Endodermal cell (in vitro differentiated cells): ENCODE data around the gene ZSCAN26. TPM values are rescaled to one million over a fixed set of nuclear protein-coding genes. Genes with fewer than 3 reads are reported as not detected.
"Not testable (repeated sequence)": the region's sequence is repeated elsewhere in the genome, so short reads cannot be mapped to it uniquely, and the experiment has no call there.

Experiments
- DNase-seq: peaks from one replicate; pipeline ENCODE4 v3.0.0-alpha.2; 2017
- H3K27ac ChIP-seq: 2 replicates; pipeline ENCODE4 v1.5.1; 2013; ENCODE audit warnings: mild to moderate bottlenecking, low read depth, low read length, moderate library complexity
- H3K27me3 ChIP-seq: 2 replicates; pipeline ENCODE4 v1.6.1; 2013; ENCODE audit warnings: mild to moderate bottlenecking, low read length, moderate library complexity; ENCODE audit not compliant: insufficient read depth, control insufficient read depth, poor library complexity, severe bottlenecking
- H3K36me3 ChIP-seq: 2 replicates; pipeline ENCODE4 v1.7.0; 2013; ENCODE audit warnings: mild to moderate bottlenecking, low read length, moderate library complexity; ENCODE audit not compliant: control insufficient read depth, insufficient read depth
- H3K4me1 ChIP-seq: one replicate; pipeline ENCODE4 v1.7.0; 2013; ENCODE audit warnings: low read length; ENCODE audit not compliant: control insufficient read depth, insufficient read depth
- H3K4me3 ChIP-seq: 2 replicates; pipeline ENCODE4 v1.5.1; 2013; ENCODE audit warnings: mild to moderate bottlenecking, low read length, moderate library complexity
- H3K9ac ChIP-seq: 2 replicates; pipeline ENCODE4 v1.6.1; 2013; ENCODE audit warnings: mild to moderate bottlenecking, low read length, moderate library complexity; ENCODE audit not compliant: poor library complexity, severe bottlenecking; ENCODE audit errors: extremely low read depth
- H3K9me3 ChIP-seq: 2 replicates; pipeline ENCODE4 v1.6.1; 2013; ENCODE audit warnings: mild to moderate bottlenecking, low read length, moderate library complexity; ENCODE audit not compliant: control insufficient read depth
- H3K27ac Mint-ChIP-seq: 2 replicates; pipeline ENCODE4 v1.8.0; 2020; ENCODE audit warnings: mixed read lengths
- H3K27me3 Mint-ChIP-seq: 2 replicates; pipeline ENCODE4 v1.8.0; 2021; ENCODE audit warnings: mild to moderate bottlenecking, mixed read lengths; ENCODE audit not compliant: insufficient read depth
- H3K36me3 Mint-ChIP-seq: 2 replicates; pipeline ENCODE4 v1.8.0; 2020; ENCODE audit warnings: low read depth, mixed read lengths
- H3K4me1 Mint-ChIP-seq: 2 replicates; pipeline ENCODE4 v1.8.0; 2020; ENCODE audit warnings: mixed read lengths
- H3K4me3 Mint-ChIP-seq: 2 replicates; pipeline ENCODE4 v1.8.0; 2020; ENCODE audit warnings: mild to moderate bottlenecking, moderate library complexity, mixed read lengths
- H3K9me3 Mint-ChIP-seq: 2 replicates; pipeline ENCODE4 v1.8.0; 2020; ENCODE audit warnings: mild to moderate bottlenecking, mixed read lengths
- WGBS, 2 experiments: methylation state at CpG; one replicate each; pipeline versions ENCODE4 v1.1.5 to v1.1.7; 2013; ENCODE audit warnings: missing lambda C conversion rate in 2 of 2, mixed read lengths in 1 of 2; ENCODE audit not compliant: insufficient coverage in 1 of 2, insufficient read length in 1 of 2; 5-methylcytosine and 5-hydroxymethylcytosine counted together
- total RNA-seq, 2 donors: library from RNA; stranded (reverse); fragmentation: NEBNext Ultra II Directional in 1 of 2; extraction: Animal tissue kit (Norgen Biotek cat#: 25700) in 1 of 2; gene quantifications; 2 replicates in 1 of 2; 3 replicates in 1 of 2; pipeline ENCODE4 v1.2.1, GENCODE V29; 2021
- TF ChIP-seq, protein P1 (sequence below): fragments of 200-600 bp; sonication (generic); conservative IDR thresholded peaks from 2 replicates; pipeline ENCODE4 v1.5.0; 2021; ENCODE audit warnings: antibody characterized with exemption, mild to moderate bottlenecking

The ZSCAN26 gene
- total RNA-seq, 2 donors from 2014 or later, result 10.9 to 18.9 TPM

- Mint-ChIP-seq H3K27ac (peak overlapping the region; percentile 35), H3K9me3 (peaks cover 5% of the 10 kb centered on the region), H3K36me3 (peaks cover 10% of the 10 kb centered on the region), H3K27me3 (peaks cover 4% of the 10 kb centered on the region), H3K4me1 (peaks cover 23% of the 10 kb centered on the region), H3K4me3 (no peak overlapping the region)
- Histone ChIP-seq H3K36me3 (no peaks in the 10 kb centered on the region), H3K4me1 (no peaks in the 10 kb centered on the region), H3K9ac (peak overlapping the region; percentile 2), H3K4me3 (no peak overlapping the region), H3K27ac (no peak overlapping the region), H3K27me3 (no peaks in the 10 kb centered on the region), H3K9me3 (peaks cover 10% of the 10 kb centered on the region)
- DNase-seq, result no peak
- TF ChIP-seq, protein P1, sequence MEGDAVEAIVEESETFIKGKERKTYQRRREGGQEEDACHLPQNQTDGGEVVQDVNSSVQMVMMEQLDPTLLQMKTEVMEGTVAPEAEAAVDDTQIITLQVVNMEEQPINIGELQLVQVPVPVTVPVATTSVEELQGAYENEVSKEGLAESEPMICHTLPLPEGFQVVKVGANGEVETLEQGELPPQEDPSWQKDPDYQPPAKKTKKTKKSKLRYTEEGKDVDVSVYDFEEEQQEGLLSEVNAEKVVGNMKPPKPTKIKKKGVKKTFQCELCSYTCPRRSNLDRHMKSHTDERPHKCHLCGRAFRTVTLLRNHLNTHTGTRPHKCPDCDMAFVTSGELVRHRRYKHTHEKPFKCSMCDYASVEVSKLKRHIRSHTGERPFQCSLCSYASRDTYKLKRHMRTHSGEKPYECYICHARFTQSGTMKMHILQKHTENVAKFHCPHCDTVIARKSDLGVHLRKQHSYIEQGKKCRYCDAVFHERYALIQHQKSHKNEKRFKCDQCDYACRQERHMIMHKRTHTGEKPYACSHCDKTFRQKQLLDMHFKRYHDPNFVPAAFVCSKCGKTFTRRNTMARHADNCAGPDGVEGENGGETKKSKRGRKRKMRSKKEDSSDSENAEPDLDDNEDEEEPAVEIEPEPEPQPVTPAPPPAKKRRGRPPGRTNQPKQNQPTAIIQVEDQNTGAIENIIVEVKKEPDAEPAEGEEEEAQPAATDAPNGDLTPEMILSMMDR, result no peak
- WGBS, 2 experiments, result 87 to 90% methylated on average over 6 to 9 of the region's 9 CpGs
These were observed 44.3 kb downstream of the ZSCAN26 start for GRCh38 chr6:28311139-28311823.

GRCh38 chr6:28312939-28313338 is 46.0 kb downstream of the ZSCAN26 start:
- H3K36me3 Mint-ChIP-seq, result peaks cover 2% of the 10 kb centered on the region
- Histone ChIP-seq H3K9ac (no peak overlapping the region), H3K4me1 (no peaks in the 10 kb centered on the region), H3K9me3 (peaks cover 8% of the 10 kb centered on the region), H3K4me3 (no peak overlapping the region), H3K27me3 (no peaks in the 10 kb centered on the region), H3K27ac (no peak overlapping the region), H3K36me3 (no peaks in the 10 kb centered on the region)
- no peak overlapping the region for H3K4me3 Mint-ChIP-seq
- H3K4me1 Mint-ChIP-seq, result peaks cover 23% of the 10 kb centered on the region
- DNase-seq, result peak; percentile 54
- 92 to 95% methylated on average over 22 to 23 of the region's 23 CpGs for WGBS, 2 experiments
- peaks cover 3% of the 10 kb centered on the region for H3K9me3 Mint-ChIP-seq
- TF ChIP-seq, protein P1, result no peak
- peaks cover 4% of the 10 kb centered on the region for H3K27me3 Mint-ChIP-seq
- no peak overlapping the region for H3K27ac Mint-ChIP-seq

GRCh38 chr6:28315628-28316027 is 48.7 kb downstream of the ZSCAN26 start:
- no peaks in the 10 kb centered on the region for H3K36me3 ChIP-seq
- Mint-ChIP-seq H3K27ac (no peak overlapping the region), H3K27me3 (peaks cover 4% of the 10 kb centered on the region), H3K36me3 (peaks cover 2% of the 10 kb centered on the region), H3K4me3 (no peak overlapping the region), H3K9me3 (peaks cover 8% of the 10 kb centered on the region), H3K4me1 (peaks cover 8% of the 10 kb centered on the region)
- H3K27ac ChIP-seq, result no peak overlapping the region
- no peak overlapping the region for H3K9ac ChIP-seq
- no peaks in the 10 kb centered on the region for H3K4me1 ChIP-seq
- TF ChIP-seq, protein P1, result no peak
- no peaks in the 10 kb centered on the region for H3K27me3 ChIP-seq
- no peak for DNase-seq
- WGBS, 2 experiments, result 89 to 96% methylated on average over 3 of the region's 3 CpGs
- peaks cover 8% of the 10 kb centered on the region for H3K9me3 ChIP-seq
- no peak overlapping the region for H3K4me3 ChIP-seq

- not testable (repeated sequence) for H3K27ac Mint-ChIP-seq, H3K4me3 ChIP-seq, H3K9me3 ChIP-seq, H3K36me3 Mint-ChIP-seq, H3K4me1 ChIP-seq, H3K4me3 Mint-ChIP-seq, H3K36me3 ChIP-seq, H3K27me3 ChIP-seq, H3K27ac ChIP-seq, H3K27me3 Mint-ChIP-seq, DNase-seq, H3K9ac ChIP-seq, H3K4me1 Mint-ChIP-seq
- WGBS, 2 experiments, result 92 to 96% methylated on average over 7 to 8 of the region's 8 CpGs
- peaks cover 11% of the 10 kb centered on the region for H3K9me3 Mint-ChIP-seq
These were observed 50.9 kb downstream of the ZSCAN26 start for GRCh38 chr6:28317866-28318265.
